K562 (cell line): ENCODE results near the gene LASP1NB.
"Not testable (repeated sequence)": the region's sequence is repeated elsewhere in the genome, so short reads cannot be mapped to it uniquely, and the experiment has no call there.

Experiments used
- ATAC-seq: fragments of 200-7000 bp; cut with Tn5 transposase; 3 replicates; pipeline ENCODE4 v1.9.1; 2020; ENCODE audit warnings: moderate library complexity
- BruUV-seq: library from RNA; stranded (reverse); fragments of 400-500 nt; replicated peaks from 2 replicates; lab custom pipeline; 2021; lab: Mats Ljungman, UMichigan
- CTCF ChIA-PET: fragments of 300-600 bp; formaldehyde crosslinking; extraction: SDS; loops from one replicate; lab custom pipeline; 2021; ENCODE audit warnings: low intra/inter-chr PET ratio; lab: Yijun Ruan, JAX
- POLR2A ChIA-PET: fragments of 300-600, 350-650 bp; sonication (Branson Sonifier 250); formaldehyde crosslinking; extraction: SDS; loops from one replicate; lab custom pipeline; 2021; ENCODE audit warnings: antibody characterized with exemption, inconsistent platforms; lab: Yijun Ruan, JAX
- DNase-seq, 4 experiments: peaks; one replicate each; pipeline versions ENCODE4 v3.0.0 to v3.0.0-alpha.2; 2011 to 2018; ENCODE audit warnings: low spot score in 3 of 4, mixed read lengths in 3 of 4; ENCODE audit errors: extremely low read depth in 1 of 4
- FAIRE-seq: peaks from 2 replicates; lab custom pipeline; 2011; peaks lifted over from hg19 to GRCh38; lab: Jason Lieb, UNC
- H2AFZ ChIP-seq: 2 replicates; pipeline ENCODE4 v1.6.0; 2011; ENCODE audit warnings: low read depth, low read length, control low read depth, inconsistent platforms
- H3K27ac ChIP-seq: fragments of 200-600 bp; 3 replicates; pipeline ENCODE4 v1.8.0; 2011; ENCODE audit warnings: low read depth, mild to moderate bottlenecking, control low read depth, inconsistent platforms, low read length, moderate library complexity, mixed read lengths; ENCODE audit errors: extremely low read depth
- H3K27me3 ChIP-seq, 2 experiments: fragments of 300-600 bp in 1 of 2; 2 replicates in 1 of 2; 3 replicates in 1 of 2; pipeline versions ENCODE4 v1.6.0 to v1.8.0; 2011; ENCODE audit warnings: inconsistent platforms in 2 of 2, low read length in 2 of 2, mild to moderate bottlenecking in 1 of 2, mixed read lengths in 1 of 2, moderate library complexity in 1 of 2; ENCODE audit not compliant: control insufficient read depth in 2 of 2, insufficient read depth in 2 of 2
- H3K36me3 ChIP-seq: fragments of 300-600 bp; 3 replicates; pipeline ENCODE4 v1.8.0; 2011; ENCODE audit warnings: mild to moderate bottlenecking, low read length, inconsistent platforms; ENCODE audit not compliant: control insufficient read depth, insufficient read depth
- H3K4me1 ChIP-seq, 2 experiments: fragments of 200-600 bp in 1 of 2; replicated peaks in 1 of 2; 2 replicates in 1 of 2; 3 replicates in 1 of 2; pipeline versions ENCODE4 v1.5.1 to v1.8.0; 2011; ENCODE audit warnings: inconsistent platforms in 2 of 2, low read length in 2 of 2, mild to moderate bottlenecking in 1 of 2, mixed read lengths in 1 of 2, moderate library complexity in 1 of 2; ENCODE audit not compliant: control insufficient read depth in 2 of 2, insufficient read depth in 2 of 2
- H3K4me2 ChIP-seq: 2 replicates; pipeline ENCODE4 v1.6.1; 2011; ENCODE audit warnings: low read length, control low read depth, inconsistent platforms, mixed read lengths; ENCODE audit not compliant: insufficient read depth
- H3K4me3 ChIP-seq: fragments of 200-600 bp; sonication (generic), shearing (Covaris generic); 2 replicates; pipeline ENCODE4 v1.5.1; 2016; ENCODE audit warnings: control low read depth, inconsistent platforms
- H3K79me2 ChIP-seq: fragments of 200-600 bp; 3 replicates; pipeline ENCODE4 v1.8.0; 2011; ENCODE audit warnings: low read length, inconsistent platforms; ENCODE audit not compliant: control insufficient read depth, insufficient read depth
- H3K9ac ChIP-seq, 2 experiments: 2 replicates each; pipeline versions ENCODE4 v1.6.0 to v1.6.1; 2011; ENCODE audit warnings: low read depth in 2 of 2, low read length in 2 of 2, control low read depth in 1 of 2, inconsistent platforms in 1 of 2, mild to moderate bottlenecking in 1 of 2, mixed read lengths in 1 of 2; ENCODE audit not compliant: insufficient read depth in 1 of 2
- H3K9me1 ChIP-seq: one replicate; pipeline ENCODE4 v1.6.0; 2011; ENCODE audit warnings: inconsistent platforms, mild to moderate bottlenecking, low read length, moderate library complexity; ENCODE audit not compliant: control insufficient read depth, insufficient read depth
- H3K9me3 ChIP-seq: replicated peaks from 2 replicates; pipeline ENCODE4 v1.5.1; 2011; ENCODE audit warnings: low read depth, low read length, inconsistent platforms; ENCODE audit not compliant: control insufficient read depth, insufficient read depth
- H4K20me1 ChIP-seq: replicated peaks from 2 replicates; pipeline ENCODE4 v1.6.1; 2011; ENCODE audit warnings: low read length, inconsistent platforms, mixed read lengths; ENCODE audit not compliant: control insufficient read depth, insufficient read depth
- ARID2 ChIP-seq: fragments of 450-650 bp; IDR thresholded peaks from 2 replicates; pipeline ENCODE4 v1.6.1; 2017; ENCODE audit warnings: antibody characterized with exemption, mild to moderate bottlenecking
- BACH1 ChIP-seq: fragments of 200-800 bp; sonication (Bioruptor generic); IDR thresholded peaks from 2 replicates; pipeline ENCODE4 v1.6.1; 2016; ENCODE audit warnings: missing genetic modification characterization, missing compliant biosample characterization
- BRD4 ChIP-seq: fragments of 200-600 bp; sonication (generic); IDR thresholded peaks from 2 replicates; pipeline ENCODE4 v1.6.1; 2017; ENCODE audit warnings: inconsistent platforms
- HNRNPLL ChIP-seq: fragments of 200-400 bp; formaldehyde crosslinking; IDR thresholded peaks from 2 replicates; pipeline ENCODE4 v1.6.1; 2017; ENCODE audit warnings: low read length, low read depth, mild to moderate bottlenecking; ENCODE audit not compliant: poor library complexity, severe bottlenecking
- MED1 ChIP-seq: sonication (generic); formaldehyde crosslinking; IDR thresholded peaks from 2 replicates; pipeline ENCODE4 v1.8.1; 2023; ENCODE audit warnings: missing genetic modification reagents, borderline replicate concordance
- SMARCB1 ChIP-seq: IDR thresholded peaks from 2 replicates; pipeline ENCODE4 v1.6.1; 2011; ENCODE audit warnings: improper control_type of control experiment, low read depth; ENCODE audit not compliant: insufficient read length
- ZBTB9 ChIP-seq: fragments of 450-650 bp; formaldehyde crosslinking; IDR thresholded peaks from 2 replicates; pipeline ENCODE4 v1.4.0; 2020; ENCODE audit warnings: mild to moderate bottlenecking, moderate library complexity
- WGBS: fragments of 100-300 bp; shearing (Covaris generic); methylation state at CpG from one replicate; pipeline ENCODE4 v1.1.6; 2016; ENCODE audit warnings: low coverage, mixed read lengths; ENCODE audit not compliant: insufficient coverage; ENCODE audit errors: missing lambda C conversion rate; 5-methylcytosine and 5-hydroxymethylcytosine counted together
- in situ Hi-C: fragments of 300-500 bp; cut with MboI; formaldehyde crosslinking; loops from 4 replicates; pipeline ENCODE4 v1.15.0; 2018; ENCODE audit warnings: inconsistent platforms, mixed read lengths
- intact Hi-C: fragments of 100-400 bp; cut with micrococcal nuclease; formaldehyde crosslinking; loops from 2 replicates; pipeline ENCODE4 v1.14.2; 2022
- TF ChIP-seq, protein P1 (sequence below): fragments of 450-650 bp; IDR thresholded peaks from 2 replicates; pipeline ENCODE4 v1.6.1; 2017; ENCODE audit warnings: mild to moderate bottlenecking, moderate library complexity
- TF ChIP-seq, protein P2 (sequence below): sonication (generic); formaldehyde crosslinking; IDR thresholded peaks from 2 replicates; pipeline ENCODE4 v1.8.0; 2022; ENCODE audit warnings: mild to moderate bottlenecking, low read depth, missing genetic modification reagents
- TF ChIP-seq, protein P3 (sequence below): fragments of 250-450 bp; sonication (Bioruptor Pico); IDR thresholded peaks from 2 replicates; pipeline ENCODE4 v1.6.1; 2021; ENCODE audit warnings: mild to moderate bottlenecking

The LASP1NB gene

DNA sequence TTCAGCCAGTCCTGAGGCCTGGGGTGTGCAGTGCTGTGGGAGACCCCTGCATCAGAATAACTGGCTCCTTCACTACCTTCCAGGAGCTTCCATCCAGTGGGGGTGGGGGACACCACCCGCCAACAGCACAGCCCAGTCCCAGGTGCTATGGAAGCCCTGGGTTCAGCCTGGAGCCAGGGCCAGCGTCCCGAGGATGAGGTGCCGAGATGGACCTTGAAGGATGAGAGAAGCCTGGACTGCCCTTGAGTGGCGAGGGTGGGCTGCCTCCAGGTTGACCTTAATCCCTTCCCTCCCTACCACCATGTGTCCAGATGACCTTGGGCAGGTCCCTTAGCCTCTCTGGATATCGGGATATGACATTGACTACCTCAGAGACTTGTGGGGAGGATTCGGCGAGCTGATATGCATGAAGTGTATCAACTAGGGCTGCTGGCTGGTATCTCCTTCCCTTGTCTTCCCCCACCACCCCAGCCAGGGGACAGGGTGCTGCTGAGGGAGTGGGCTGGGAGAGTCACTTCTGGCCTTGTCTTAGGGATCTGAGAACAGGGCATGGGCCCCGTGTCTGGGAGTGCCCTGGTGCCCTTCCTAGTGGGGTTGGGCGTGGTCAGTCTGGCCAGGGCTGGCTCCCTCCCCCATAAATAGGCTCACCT is 14.2 kb upstream of the LASP1NB start:
- Histone ChIP-seq H3K36me3 (peaks cover 81% of the 10 kb centered on the region; the same call in 2 of the 3 replicates), H3K27me3 (no peaks in the 10 kb centered on the region), H3K4me3 (no peak overlapping the region), H3K4me1 (peaks cover 0 to 20% of the 10 kb centered on the region in 2 experiments; a peak in 1 of 5 replicates), H3K9me1 (no peaks in the 10 kb centered on the region), H3K9me3 (no peaks in the 10 kb centered on the region), H3K4me2 (no peak overlapping the region), H2AFZ (no peak overlapping the region), H3K9ac (no peak overlapping the region), H4K20me1 (peaks cover 11% of the 10 kb centered on the region; the same call in 1 of the 2 replicates), H3K79me2 (peaks cover 3% of the 10 kb centered on the region; the same call in 1 of the 3 replicates), H3K27ac (no peak overlapping the region)
- 87% methylated on average over 10 of the region's 10 CpGs for WGBS
- intact Hi-C loops (no loop called here), in situ Hi-C loops (no loop called here)
- POLR2A ChIA-PET, result interaction anchor here (0.9 kb wide), 1 partner anchor 11 kb away, joined by 3 read pairs; no protein-coding TSS in a partner anchor
- TF ChIP-seq, protein P1, sequence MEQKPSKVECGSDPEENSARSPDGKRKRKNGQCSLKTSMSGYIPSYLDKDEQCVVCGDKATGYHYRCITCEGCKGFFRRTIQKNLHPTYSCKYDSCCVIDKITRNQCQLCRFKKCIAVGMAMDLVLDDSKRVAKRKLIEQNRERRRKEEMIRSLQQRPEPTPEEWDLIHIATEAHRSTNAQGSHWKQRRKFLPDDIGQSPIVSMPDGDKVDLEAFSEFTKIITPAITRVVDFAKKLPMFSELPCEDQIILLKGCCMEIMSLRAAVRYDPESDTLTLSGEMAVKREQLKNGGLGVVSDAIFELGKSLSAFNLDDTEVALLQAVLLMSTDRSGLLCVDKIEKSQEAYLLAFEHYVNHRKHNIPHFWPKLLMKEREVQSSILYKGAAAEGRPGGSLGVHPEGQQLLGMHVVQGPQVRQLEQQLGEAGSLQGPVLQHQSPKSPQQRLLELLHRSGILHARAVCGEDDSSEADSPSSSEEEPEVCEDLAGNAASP, result no peak
- TF ChIP-seq HNRNPLL, result no peak
- TF ChIP-seq ZBTB9 (CRISPR knock-in tag), result no peak
- TF ChIP-seq ARID2, result no peak
- TF ChIP-seq BRD4, result no peak
- no peak for TF ChIP-seq BACH1 (tag)
- TF ChIP-seq, protein P2, sequence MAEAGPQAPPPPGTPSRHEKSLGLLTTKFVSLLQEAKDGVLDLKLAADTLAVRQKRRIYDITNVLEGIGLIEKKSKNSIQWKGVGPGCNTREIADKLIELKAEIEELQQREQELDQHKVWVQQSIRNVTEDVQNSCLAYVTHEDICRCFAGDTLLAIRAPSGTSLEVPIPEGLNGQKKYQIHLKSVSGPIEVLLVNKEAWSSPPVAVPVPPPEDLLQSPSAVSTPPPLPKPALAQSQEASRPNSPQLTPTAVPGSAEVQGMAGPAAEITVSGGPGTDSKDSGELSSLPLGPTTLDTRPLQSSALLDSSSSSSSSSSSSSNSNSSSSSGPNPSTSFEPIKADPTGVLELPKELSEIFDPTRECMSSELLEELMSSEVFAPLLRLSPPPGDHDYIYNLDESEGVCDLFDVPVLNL (CRISPR knock-in tag), result no peak
- TF ChIP-seq SMARCB1, result no peak
- TF ChIP-seq, protein P3, sequence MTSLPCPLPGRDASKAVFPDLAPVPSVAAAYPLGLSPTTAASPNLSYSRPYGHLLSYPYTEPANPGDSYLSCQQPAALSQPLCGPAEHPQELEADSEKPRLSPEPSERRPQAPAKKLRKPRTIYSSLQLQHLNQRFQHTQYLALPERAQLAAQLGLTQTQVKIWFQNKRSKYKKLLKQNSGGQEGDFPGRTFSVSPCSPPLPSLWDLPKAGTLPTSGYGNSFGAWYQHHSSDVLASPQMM (CRISPR knock-in tag), result no peak
- no peak for TF ChIP-seq MED1 (CRISPR knock-in tag)
- no TSS peak for BruUV-seq
- CTCF ChIA-PET, result no interaction called here
- ATAC-seq, result no peak
- FAIRE-seq, result no peak
- peak in 1 of 4 experiments; percentile 5 for DNase-seq

DNA sequence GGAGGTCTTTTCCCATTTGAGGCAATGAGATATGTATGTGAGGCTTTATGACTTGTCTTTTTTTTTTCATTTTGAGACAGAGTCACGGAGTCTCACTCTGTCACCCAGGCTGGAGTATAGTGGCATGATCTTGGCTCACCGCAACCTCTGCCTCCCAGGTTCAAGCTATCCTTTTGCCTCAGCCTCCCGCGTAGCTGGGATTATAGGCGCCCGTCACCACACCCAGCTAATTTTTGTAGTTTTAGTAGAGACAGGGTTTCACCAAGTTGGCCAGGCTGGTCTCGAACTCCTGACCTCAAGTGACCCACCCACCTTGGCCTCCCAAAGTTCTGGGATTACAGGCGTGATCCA is 13.7 kb upstream of the LASP1NB start:
- DNase-seq, H2AFZ ChIP-seq, CTCF ChIA-PET, H3K9me1 ChIP-seq, H4K20me1 ChIP-seq, H3K9ac ChIP-seq, H3K4me2 ChIP-seq, POLR2A ChIA-PET, FAIRE-seq, H3K27me3 ChIP-seq, BruUV-seq, in situ Hi-C loops, H3K79me2 ChIP-seq, ATAC-seq, H3K4me3 ChIP-seq, H3K27ac ChIP-seq, H3K9me3 ChIP-seq, intact Hi-C loops: not testable (repeated sequence)
- WGBS, result 92% methylated on average over 8 of the region's 8 CpGs
- peaks cover 0 to 20% of the 10 kb centered on the region in 2 experiments; a peak in 1 of 5 replicates for H3K4me1 ChIP-seq
- peaks cover 79% of the 10 kb centered on the region; the same call in 2 of the 3 replicates for H3K36me3 ChIP-seq
